Dermis blood vessel endothelial cell (primary cell): ENCODE measurements around the gene UTP4. TPM values are rescaled to one million over a fixed set of nuclear protein-coding genes. Genes with fewer than 3 reads are reported as not detected.
"Not testable (repeated sequence)": the region's sequence is repeated elsewhere in the genome, so short reads cannot be mapped to it uniquely, and the experiment has no call there.

Source experiments
- DNase-seq: peaks from one replicate; pipeline ENCODE4 v3.0.0; 2010
- total RNA-seq: library from RNA; depleted of rRNA; stranded (reverse); fragments of >200 nt; gene quantifications from 2 replicates; pipeline ENCODE4 v1.2.3, GENCODE V29; 2014

The UTP4 gene
- total RNA-seq, 1 donor from 2014 or later: 14.1 TPM

GRCh38 chr16:69131839-69132423 lies 518 bp upstream of the UTP4 start:
- DNase-seq: peak; percentile 79

DNA sequence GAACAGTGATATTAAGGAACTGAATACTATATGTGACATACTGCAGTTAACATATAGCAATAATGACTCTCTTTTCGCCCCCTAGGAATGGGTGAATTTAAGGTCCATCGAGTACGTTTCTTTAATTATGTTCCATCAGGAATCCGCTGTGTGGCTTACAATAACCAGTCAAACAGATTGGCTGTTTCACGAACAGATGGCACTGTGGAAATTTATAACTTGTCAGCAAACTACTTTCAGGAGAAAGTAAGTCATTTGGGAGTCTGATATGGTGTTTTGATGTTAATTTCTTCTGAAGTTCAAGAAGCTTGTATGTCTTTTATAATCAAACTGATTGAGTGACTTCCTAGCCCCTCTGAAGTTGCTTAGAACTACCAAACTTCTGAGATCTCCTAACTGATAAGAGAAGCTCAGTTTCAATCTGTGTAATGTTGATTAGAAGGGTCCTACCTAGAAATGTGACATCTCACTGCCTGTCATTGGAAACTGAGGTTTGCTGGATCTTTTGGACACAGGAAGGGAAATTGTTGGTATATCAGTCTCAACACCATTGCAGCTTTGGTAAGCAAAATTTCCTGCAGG lies 1.0 kb downstream of the UTP4 start:
- DNase-seq: no peak

DNA sequence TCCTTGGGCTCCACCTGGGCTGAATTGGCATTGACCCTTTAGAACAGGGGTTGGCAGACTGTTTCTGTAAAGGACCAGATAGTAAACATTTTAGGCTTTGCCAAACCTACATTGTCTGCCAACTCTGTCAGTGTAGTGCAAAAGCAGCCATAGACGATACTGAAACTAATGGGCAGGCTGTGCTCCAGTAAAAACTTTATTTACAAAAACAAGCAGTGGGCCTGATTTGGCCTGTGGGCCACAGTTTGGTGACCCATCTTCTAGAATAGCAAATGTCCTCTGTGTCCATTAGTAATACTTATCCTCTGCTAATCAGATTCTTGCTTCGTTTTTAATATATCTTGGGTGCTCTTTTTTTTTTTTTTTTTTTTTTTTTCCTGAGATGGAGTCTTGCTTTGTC lies 6.2 kb downstream of the UTP4 start:
- DNase-seq: no peak

- not testable (repeated sequence) for DNase-seq
Observed at GRCh38 chr16:69139464-69139863, 7.0 kb downstream of the UTP4 start.

DNA sequence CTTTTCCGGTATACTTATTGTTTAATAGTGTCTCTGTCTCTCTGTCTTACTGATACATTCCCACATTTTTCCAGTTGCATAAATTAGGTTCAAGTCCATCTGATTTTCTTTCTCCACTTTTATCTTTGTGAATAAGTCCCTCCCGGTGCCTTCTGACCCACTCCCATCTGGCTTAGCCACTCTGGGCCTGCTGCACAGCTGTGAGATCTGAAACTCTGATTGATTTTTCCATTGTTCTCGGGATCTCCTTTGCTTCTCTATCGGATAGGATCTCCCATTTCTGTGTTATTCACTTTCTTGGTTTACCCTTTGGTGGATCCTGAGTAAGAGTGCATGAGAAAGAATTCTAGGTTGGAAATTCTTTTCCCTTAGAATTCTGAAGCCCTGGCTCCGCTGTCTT lies 8.6 kb downstream of the UTP4 start:
- no peak for DNase-seq

DNA sequence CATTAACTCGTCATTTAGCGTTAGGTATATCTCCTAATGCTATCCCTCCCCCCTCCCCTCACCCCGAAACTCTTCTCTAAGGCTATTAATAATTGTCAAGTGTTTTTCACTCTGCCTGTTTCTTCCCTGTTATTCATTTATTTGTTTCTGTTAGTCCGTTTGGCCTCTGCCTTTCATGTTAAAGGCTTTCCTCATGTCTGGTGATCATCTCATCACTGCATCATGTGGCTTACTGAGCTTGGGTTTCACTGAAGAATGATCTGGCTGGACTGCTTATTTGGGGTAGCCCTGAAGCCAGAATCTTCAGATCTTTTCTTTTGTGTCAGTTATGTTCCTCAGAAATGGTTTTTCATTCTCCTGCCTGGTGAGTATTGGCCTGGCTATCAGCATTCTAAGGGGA lies 9.5 kb downstream of the UTP4 start:
- DNase-seq: no peak

DNA sequence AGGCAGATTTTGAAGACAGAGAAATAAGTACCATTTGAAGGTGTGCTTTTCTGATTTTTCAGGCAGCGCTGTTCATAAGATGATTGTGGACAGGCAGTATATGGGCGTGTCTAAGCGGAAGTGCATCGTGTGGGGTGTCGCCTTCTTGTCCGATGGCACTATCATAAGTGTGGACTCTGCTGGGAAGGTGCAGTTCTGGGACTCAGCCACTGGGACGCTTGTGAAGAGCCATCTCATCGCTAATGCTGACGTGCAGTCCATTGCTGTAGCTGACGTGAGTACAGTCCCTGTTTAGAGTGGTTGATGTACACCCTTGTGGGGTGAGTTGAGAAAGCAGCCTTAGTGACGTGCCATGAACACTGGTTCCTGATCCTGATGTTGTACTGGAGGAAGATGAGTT lies 10.7 kb downstream of the UTP4 start:
- peak; percentile 28 for DNase-seq

GRCh38 chr16:69145658-69146057 lies 13.2 kb downstream of the UTP4 start:
- DNase-seq: no peak

DNA sequence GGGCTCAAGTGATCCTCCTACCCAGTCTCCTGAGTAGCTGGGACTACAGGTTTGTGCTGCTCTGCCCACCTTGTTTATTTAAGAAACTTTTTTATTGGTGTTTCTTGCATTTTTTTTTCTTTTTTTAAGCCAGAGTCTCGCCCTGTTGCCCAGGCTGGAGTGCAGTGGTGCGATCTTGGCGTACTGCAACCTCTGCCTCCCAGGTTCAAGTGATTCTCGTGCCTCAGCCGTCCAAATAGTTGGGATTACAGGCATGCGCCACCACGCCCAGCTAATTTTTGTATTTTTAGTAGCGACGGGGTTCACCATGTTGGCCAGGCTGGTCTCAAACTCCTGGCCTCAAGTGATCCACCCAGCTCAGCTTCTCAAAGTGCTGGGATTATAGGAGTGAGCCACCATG lies 17.2 kb downstream of the UTP4 start:
- not testable (repeated sequence) for DNase-seq

- DNase-seq: peak; percentile 92
Observed at GRCh38 chr16:69150146-69150865, 17.9 kb downstream of the UTP4 start.

- DNase-seq: no peak
Observed at GRCh38 chr16:69157196-69157595, 24.7 kb downstream of the UTP4 start.

DNA sequence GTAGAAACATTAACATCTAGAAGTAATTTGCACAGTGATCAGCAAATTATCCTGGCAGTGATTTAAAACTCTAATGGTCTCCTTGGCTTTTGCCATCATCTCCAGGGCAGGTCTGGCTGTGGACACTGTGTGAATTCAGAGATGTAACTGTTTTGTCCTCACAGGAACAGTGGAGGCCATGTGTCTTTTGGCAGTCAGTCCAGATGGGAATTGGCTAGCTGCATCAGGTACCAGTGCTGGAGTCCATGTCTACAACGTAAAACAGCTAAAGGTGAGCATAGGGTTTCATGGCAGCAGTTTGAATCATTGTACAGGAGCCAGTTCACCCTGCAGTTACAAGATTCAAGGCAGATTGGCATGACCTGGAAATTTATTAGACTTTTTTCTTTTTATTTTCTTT lies 27.7 kb downstream of the UTP4 start:
- no peak for DNase-seq

GRCh38 chr16:69165584-69165983 lies 33.1 kb downstream of the UTP4 start:
- DNase-seq: no peak

DNA sequence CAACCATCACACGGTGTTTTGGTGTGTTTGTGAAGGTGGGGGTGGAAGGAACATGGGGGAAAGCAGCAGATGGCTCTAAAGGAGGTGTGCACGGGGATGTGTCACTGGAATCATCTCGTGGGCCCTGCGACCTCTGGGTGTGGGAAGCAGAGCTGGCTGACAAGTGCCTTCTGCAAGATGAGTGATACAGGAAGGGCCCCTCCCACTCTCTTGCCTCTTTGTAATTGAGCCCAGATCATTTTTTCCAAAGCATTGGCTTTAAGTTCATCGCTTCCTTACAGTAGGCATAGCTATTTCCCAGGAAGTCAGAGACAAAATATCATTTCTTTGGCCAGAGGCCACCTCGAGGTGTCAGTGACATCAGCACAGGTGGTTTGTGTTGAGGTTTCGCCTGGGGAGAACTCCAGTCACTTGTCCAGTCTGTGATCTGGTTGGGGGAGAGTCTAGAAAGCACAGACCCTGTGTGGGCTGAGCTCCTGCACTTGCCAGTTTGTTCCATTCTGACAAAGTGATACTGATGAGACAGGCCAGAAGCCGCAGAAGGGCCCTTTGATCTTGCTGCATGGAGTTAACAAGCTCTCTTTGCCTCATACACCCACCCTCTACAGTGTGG lies 33.9 kb downstream of the UTP4 start:
- peak; percentile 57 for DNase-seq

DNA sequence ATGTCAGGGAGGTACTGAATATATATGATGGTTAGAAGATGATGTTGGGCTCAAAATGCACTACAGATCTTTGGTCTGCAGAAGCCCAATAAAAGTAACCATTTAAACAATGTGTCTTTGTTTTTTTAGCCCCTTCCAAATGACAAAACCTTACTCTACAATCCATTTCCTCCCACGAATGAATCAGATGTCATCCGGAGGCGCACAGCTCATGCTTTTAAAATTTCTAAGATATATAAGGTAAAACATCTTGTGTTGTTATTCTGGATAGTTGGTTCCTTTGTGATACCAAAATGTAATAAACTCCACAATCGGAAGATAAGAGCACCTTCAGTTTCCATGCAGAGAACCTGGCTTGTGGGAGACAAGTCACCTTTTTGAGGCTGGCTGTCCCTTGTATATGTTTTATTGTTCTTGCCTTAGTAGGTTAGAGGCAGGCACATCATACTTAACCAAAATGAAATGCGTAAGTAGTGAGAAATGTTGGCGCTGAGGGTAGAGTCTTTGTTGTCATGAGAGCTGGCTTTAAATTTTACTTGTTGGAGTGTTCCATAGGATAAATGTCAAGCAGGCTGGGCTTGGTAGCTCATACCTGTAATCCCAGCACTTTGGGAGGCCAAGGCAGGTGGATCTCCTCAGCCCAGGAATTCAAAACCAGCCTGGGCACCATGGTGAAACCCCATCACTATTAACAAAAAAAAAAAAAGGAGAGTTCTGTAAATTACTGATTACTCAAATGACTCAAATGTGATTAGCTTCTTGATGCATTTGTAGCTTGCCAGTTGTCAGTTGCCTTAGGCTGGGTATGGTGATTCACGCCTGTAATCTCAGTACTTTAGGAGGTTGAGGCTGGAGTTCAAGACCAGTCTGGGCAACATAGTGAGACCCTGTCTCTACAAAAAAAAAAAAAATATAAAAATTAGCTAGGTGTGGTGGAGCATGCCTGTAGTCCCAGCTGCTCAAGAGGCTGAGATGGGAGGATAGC lies 34.8 kb downstream of the UTP4 start:
- DNase-seq: peak; percentile 62

DNA sequence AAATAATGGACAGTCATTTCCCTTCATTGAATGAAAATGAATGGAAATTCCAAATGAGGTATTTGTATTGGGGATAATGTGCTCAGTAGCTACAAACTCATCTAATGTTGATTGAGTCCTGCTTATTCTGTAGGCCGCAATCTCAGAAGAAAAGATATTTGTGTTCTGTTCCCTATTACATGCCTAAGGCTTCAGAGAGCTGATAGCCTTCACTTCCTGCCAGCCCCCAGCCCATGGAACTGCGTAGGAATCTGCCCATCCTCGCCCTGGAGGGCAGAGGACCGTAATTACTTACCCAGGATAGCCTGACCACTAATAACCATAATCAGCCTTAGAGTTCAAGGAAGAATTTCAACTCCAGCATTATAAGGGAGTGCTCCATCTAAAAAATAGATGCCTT lies 36.6 kb downstream of the UTP4 start:
- DNase-seq: peak; percentile 56

DNA sequence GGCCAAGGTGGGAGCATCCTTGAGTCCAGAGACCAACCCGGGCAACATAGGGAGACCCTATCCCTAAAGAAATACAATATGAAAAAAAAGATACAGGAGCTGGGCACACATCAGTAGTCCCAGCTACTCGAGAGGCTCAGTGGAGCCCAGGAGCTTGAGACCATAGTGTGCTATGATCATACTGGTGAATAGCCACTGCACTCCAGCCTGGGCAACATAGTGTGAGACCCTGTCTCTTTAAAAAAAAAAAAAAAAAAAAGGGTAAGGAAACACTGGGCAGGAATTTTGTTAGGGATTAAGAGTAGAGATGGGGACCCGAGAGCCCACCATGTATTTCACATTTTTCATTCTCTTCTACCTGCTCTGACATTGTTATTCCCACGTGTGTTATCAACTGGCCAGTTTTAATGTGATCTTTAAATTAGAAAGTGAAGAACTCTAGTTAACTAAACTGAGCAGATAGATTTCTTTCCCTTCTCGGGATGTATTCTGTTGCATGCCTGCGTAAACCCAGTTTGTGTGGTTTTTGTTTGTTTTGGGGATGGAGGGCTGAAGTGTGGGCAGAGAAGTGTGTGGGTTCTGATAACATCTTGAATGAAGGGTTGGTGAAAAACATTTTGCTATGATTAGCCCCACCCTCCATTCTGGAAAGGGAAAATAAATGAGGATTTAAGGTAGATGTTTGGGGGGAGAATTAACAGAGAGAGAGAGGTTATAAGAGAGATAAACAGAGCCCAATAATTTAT lies 37.3 kb downstream of the UTP4 start:
- DNase-seq: no peak

DNA sequence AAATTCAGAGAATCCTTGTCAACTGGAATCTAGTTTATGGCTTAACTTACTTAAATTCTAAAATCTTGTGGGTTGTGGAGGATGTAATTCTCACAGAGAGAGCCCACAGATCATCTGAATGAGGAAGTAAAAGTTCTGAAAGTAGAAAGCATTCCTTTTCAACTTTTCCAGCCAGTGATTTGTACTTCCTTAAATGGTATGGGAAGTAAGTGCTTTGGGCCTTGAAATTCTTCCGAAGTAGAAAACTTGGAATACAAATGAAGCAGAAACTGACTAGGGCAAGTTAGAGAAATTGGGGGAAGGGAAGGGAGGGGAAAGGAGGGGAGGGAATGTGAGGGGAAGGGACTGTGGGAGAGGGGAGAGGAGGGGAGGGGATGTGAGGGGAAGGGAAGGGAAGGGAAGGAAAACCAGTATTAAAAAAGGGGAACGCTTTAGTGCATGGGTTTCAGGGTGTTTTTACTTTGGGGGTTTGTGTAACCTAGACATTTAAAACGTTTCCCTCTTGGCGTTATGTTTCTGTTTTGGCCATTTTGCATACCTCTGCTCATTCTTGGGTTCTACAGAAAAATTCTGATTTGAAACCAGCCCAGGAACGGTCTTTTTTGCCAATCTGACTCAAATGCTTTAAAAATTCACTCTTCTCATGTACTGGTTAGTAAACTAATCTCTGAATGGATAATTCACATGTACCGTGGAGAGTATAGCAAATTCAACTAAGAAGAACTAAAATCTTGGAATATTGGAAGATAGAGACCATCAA lies 39.1 kb downstream of the UTP4 start:
- no peak for DNase-seq

- DNase-seq: peak; percentile 41
Observed at GRCh38 chr16:69176033-69176800, 43.8 kb downstream of the UTP4 start.

- peak; percentile 81 for DNase-seq
Observed at GRCh38 chr16:69179328-69180010, 47.0 kb downstream of the UTP4 start.
